MM.1S (cell line): Measurements from ENCODE around the gene ZNF236.

Experiments used
- DNase-seq: peaks from one replicate; pipeline ENCODE4 v3.0.0-alpha.2; 2015
- H2AFZ ChIP-seq: fragments of 300-600 bp; sonication (generic); 2 replicates; pipeline ENCODE4 v1.6.0; 2016; ENCODE audit warnings: antibody characterized with exemption, low read length
- H3F3A ChIP-seq: fragments of 300-600 bp; sonication (generic); 2 replicates; pipeline ENCODE4 v1.6.1; 2016; ENCODE audit warnings: mild to moderate bottlenecking, antibody characterized with exemption, low read length, moderate library complexity, mixed read lengths; ENCODE audit not compliant: insufficient read depth
- H3K27ac ChIP-seq: fragments of 300-600 bp; sonication (generic); 2 replicates; pipeline ENCODE4 v1.5.1; 2016; ENCODE audit warnings: mild to moderate bottlenecking, low read length
- H3K27me3 ChIP-seq: fragments of 300-600 bp; sonication (generic); replicated peaks from 2 replicates; pipeline ENCODE4 v1.6.0; 2016; ENCODE audit warnings: low read length; ENCODE audit not compliant: insufficient read depth
- H3K36me3 ChIP-seq: fragments of 300-600 bp; sonication (generic); replicated peaks from 2 replicates; pipeline ENCODE4 v1.6.1; 2016; ENCODE audit warnings: mild to moderate bottlenecking, low read length, mixed read lengths; ENCODE audit not compliant: insufficient read depth
- H3K4me1 ChIP-seq: fragments of 300-600 bp; sonication (generic); 2 replicates; pipeline ENCODE4 v1.6.1; 2016; ENCODE audit warnings: low read length, mixed read lengths
- H3K4me2 ChIP-seq: fragments of 300-600 bp; sonication (generic); 2 replicates; pipeline ENCODE4 v1.6.0; 2016; ENCODE audit warnings: low read depth, low read length
- H3K4me3 ChIP-seq: fragments of 300-600 bp; sonication (generic); 2 replicates; pipeline ENCODE4 v1.5.1; 2016; ENCODE audit warnings: low read length, mixed read lengths
- H3K79me2 ChIP-seq: fragments of 300-600 bp; sonication (generic); 2 replicates; pipeline ENCODE4 v1.6.1; 2016; ENCODE audit warnings: mixed run types, low read length, mixed read lengths
- H3K9ac ChIP-seq: fragments of 300-600 bp; sonication (generic); 2 replicates; pipeline ENCODE4 v1.6.1; 2016; ENCODE audit warnings: low read length, mixed read lengths
- H3K9me2 ChIP-seq: fragments of 300-600 bp; sonication (generic); replicated peaks from 2 replicates; pipeline ENCODE4 v1.6.1; 2016; ENCODE audit warnings: mild to moderate bottlenecking, low read length, mixed read lengths; ENCODE audit not compliant: insufficient read depth
- H3K9me3 ChIP-seq: fragments of 300-600 bp; sonication (generic); replicated peaks from 2 replicates; pipeline ENCODE4 v1.6.1; 2016; ENCODE audit warnings: mild to moderate bottlenecking, low read length, mixed read lengths; ENCODE audit not compliant: insufficient read depth
- H4K20me1 ChIP-seq: fragments of 300-600 bp; sonication (generic); 2 replicates; pipeline ENCODE4 v1.6.1; 2016; ENCODE audit warnings: mild to moderate bottlenecking, low read length, moderate library complexity, mixed read lengths; ENCODE audit not compliant: insufficient read depth
- EZH2 ChIP-seq: fragments of 300-600 bp; sonication (generic); optimal IDR thresholded peaks from 2 replicates; pipeline ENCODE3; 2017; ENCODE audit warnings: low read depth, mild to moderate bottlenecking, antibody characterized with exemption, low read length, mixed read lengths
- EZH2phosphoT487 ChIP-seq: fragments of 300-600 bp; sonication (generic); IDR thresholded peaks from 2 replicates; pipeline ENCODE4 v1.6.1; 2018; ENCODE audit warnings: antibody characterized with exemption, low read length
- TF ChIP-seq, protein P1 (sequence below): fragments of 300-600 bp; sonication (generic); IDR thresholded peaks from 2 replicates; pipeline ENCODE4 v1.5.1; 2016; ENCODE audit warnings: antibody characterized with exemption, low read length, mixed read lengths

The ZNF236 gene

DNA sequence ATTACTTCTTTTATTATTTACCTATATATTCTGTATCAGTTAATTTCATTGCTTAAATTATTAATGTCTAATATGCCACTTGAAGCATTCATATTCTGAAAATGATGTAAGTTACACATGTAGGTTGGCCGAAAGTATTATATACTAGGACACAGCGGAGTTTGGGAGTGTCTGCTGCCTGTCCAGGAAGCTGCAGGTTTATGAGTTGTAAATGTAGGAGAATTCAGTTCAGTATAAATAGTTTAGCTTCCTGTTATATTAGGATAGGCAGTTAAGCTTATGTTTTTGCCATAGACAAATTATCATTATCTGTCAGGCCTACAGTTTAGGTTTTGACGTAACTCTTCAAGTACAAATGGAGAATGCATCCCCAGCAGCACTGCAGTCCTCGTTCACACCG is 18.9 kb upstream of the ZNF236 start:
- H3K9me2 ChIP-seq: no peaks in the 10 kb centered on the region
- peak overlapping the region; percentile 81 for H3K4me2 ChIP-seq
- H3K4me1 ChIP-seq: no peaks in the 10 kb centered on the region
- no peak overlapping the region for H3K9ac ChIP-seq
- H2AFZ ChIP-seq: peak overlapping the region; percentile 59
- peak overlapping the region; percentile 34; the same call in 1 of the 2 replicates for H3K4me3 ChIP-seq
- H3K9me3 ChIP-seq: no peaks in the 10 kb centered on the region
- H3K36me3 ChIP-seq: no peaks in the 10 kb centered on the region
- TF ChIP-seq EZH2phosphoT487 (no peak), EZH2 (no peak)
- TF ChIP-seq, protein P1, sequence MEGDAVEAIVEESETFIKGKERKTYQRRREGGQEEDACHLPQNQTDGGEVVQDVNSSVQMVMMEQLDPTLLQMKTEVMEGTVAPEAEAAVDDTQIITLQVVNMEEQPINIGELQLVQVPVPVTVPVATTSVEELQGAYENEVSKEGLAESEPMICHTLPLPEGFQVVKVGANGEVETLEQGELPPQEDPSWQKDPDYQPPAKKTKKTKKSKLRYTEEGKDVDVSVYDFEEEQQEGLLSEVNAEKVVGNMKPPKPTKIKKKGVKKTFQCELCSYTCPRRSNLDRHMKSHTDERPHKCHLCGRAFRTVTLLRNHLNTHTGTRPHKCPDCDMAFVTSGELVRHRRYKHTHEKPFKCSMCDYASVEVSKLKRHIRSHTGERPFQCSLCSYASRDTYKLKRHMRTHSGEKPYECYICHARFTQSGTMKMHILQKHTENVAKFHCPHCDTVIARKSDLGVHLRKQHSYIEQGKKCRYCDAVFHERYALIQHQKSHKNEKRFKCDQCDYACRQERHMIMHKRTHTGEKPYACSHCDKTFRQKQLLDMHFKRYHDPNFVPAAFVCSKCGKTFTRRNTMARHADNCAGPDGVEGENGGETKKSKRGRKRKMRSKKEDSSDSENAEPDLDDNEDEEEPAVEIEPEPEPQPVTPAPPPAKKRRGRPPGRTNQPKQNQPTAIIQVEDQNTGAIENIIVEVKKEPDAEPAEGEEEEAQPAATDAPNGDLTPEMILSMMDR: no peak
- no peaks in the 10 kb centered on the region for H3F3A ChIP-seq
- no peaks in the 10 kb centered on the region for H3K79me2 ChIP-seq
- DNase-seq: no peak
- no peaks in the 10 kb centered on the region for H4K20me1 ChIP-seq
- no peak overlapping the region for H3K27ac ChIP-seq
- no peaks in the 10 kb centered on the region for H3K27me3 ChIP-seq

DNA sequence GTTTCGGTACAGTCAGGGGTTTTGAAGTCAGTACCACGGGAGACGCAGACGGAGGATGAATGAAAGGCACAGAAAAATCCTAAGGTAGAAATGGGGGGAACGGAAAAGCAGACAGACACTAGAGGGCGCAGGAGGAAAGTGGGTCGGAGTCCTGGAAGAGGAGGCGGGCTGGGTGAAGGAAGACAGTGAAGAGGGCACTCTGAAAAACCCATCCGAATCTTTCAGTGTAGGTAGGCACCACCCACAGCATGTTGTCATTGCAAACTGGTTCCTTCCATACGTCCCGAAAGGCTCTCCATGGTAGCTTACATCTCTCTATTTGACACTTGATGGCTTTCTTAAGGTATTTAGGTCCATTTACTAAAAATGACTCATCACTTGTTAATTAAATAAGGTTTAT is 18.5 kb upstream of the ZNF236 start:
- DNase-seq: peak; percentile 62
- Histone ChIP-seq H3F3A (no peaks in the 10 kb centered on the region), H3K36me3 (no peaks in the 10 kb centered on the region), H3K9me3 (no peaks in the 10 kb centered on the region), H3K9ac (no peak overlapping the region), H3K27ac (no peak overlapping the region), H3K4me1 (no peaks in the 10 kb centered on the region), H3K9me2 (no peaks in the 10 kb centered on the region), H2AFZ (peak overlapping the region; percentile 67), H3K79me2 (no peaks in the 10 kb centered on the region), H3K27me3 (no peaks in the 10 kb centered on the region), H3K4me3 (peak overlapping the region; percentile 34; the same call in 1 of the 2 replicates), H4K20me1 (no peaks in the 10 kb centered on the region), H3K4me2 (peak overlapping the region; percentile 81)
- TF ChIP-seq, protein P1: peak; percentile 82
- no peak for TF ChIP-seq EZH2phosphoT487
- no peak for TF ChIP-seq EZH2

DNA sequence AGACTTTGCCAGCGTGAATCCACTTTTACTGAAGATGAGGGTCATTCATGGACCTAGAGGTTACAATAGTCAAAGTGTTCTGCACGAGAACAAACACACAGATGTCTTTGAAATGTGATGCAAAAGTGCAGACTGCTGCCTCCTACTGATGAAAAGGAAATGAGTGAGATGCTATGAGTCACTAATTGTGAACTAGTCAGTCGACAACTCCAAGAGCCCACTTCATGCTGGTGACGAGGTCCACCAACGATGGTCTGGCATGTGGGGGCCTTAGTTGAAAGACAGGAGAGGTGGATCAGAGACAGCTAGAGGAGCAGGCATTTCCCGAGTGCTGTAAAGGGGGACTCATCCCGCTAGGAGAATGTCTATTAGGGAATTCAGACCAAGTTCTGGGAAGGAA is 17.1 kb upstream of the ZNF236 start:
- Histone ChIP-seq H2AFZ (no peak overlapping the region), H3K9ac (no peak overlapping the region)

More for the DNA sequence above, 17.1 kb upstream of the ZNF236 start:
- Histone ChIP-seq H3K79me2 (no peaks in the 10 kb centered on the region), H3K9me2 (no peaks in the 10 kb centered on the region), H3K9me3 (no peaks in the 10 kb centered on the region), H3K4me1 (no peaks in the 10 kb centered on the region), H3K4me2 (no peak overlapping the region), H3K27me3 (no peaks in the 10 kb centered on the region), H4K20me1 (no peaks in the 10 kb centered on the region), H3F3A (no peaks in the 10 kb centered on the region), H3K4me3 (no peak overlapping the region), H3K27ac (no peak overlapping the region), H3K36me3 (no peaks in the 10 kb centered on the region)
- TF ChIP-seq, protein P1: no peak
- TF ChIP-seq EZH2: no peak
- TF ChIP-seq EZH2phosphoT487: no peak
- DNase-seq: no peak
